NCI-H446 (cell line): ENCODE data around the gene LAX1.
"Not testable (repeated sequence)": the region's sequence is repeated elsewhere in the genome, so short reads cannot be mapped to it uniquely, and the experiment has no call there.

Experiments used
- DNase-seq, 2 experiments: peaks; one replicate each; lab custom pipeline; 2025; lab: John Stamatoyannopoulos, UW

Gene LAX1

DNA sequence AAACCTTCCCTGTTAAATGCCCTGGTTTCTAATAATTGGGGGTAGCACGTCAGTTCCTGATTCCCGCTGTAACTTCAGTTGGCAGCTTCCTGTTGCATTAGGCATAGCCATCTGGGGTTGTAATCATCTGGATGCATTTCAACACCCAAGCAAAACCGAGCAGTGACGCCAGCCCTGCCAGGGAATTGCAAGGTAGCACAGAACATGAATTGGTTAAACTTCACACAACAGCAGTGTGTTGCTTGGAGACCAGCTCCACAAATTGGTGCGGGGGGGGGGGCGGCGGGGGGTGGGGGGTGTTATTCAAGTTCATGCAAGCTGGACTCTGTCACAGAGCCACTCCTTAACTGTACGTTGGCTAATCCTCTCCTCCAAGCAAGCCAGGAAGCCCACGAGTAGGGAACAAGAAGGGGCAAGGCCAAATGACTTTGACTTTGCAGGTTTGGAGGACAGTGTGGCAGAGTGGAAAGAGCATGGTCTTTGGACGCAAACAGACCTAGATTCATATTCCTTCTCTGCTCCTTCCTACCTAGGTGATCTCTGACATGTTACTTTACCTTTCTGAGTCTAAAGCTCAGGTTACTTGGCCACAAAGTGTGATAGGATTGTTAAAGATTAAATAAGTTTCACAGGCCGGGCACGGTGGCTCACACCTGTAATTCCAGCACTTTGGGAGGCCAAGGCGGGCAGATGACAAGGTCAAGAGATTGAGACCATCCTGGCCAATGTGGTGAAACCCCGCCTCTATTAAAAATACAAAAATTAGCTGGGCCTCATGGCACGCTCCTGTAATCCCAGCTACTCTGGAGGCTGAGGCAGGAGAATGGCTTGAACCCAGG is 4.7 kb downstream of the LAX1 start:
- DNase-seq: peak; percentile 96 to 97

DNA sequence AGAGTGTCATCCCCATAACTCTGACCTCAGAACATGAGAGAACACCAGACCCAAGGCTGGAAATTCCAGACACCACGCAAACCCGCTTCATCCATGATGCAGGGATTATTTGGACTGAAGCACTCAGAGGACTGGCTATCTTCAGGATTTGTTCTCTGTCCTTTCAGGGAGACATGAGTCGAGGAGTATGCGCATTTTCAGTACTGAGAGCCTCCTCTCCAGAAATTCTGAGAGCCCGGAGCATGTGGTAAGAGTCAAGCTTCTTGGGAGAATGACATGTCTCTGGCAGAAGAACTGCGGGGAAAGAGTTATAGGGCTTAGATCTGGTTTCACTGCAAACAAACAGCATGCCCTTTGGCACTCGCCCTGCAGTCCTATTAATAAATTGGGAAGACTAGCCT is 6.9 kb downstream of the LAX1 start:
- DNase-seq: peak in 1 of 2 experiments; percentile 36

DNA sequence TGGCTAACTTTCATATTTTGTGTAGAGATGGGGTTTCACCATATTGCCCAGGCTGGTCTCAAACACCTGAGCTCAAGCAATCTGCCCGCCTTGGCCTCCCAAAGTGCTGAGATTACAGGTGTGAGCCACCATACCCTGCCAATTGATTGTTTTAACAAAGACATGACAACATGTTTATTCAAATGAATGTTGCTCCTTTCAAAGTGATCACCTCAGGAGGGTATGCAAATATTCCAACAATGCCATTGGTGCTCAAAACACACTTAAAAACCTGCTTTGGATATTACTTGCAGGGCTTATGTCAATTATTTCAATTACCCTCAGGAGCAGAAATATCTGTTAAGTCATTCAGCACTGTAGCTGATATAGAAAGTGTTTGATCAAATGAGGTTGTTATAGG is 7.9 kb downstream of the LAX1 start:
- no peak for DNase-seq

DNA sequence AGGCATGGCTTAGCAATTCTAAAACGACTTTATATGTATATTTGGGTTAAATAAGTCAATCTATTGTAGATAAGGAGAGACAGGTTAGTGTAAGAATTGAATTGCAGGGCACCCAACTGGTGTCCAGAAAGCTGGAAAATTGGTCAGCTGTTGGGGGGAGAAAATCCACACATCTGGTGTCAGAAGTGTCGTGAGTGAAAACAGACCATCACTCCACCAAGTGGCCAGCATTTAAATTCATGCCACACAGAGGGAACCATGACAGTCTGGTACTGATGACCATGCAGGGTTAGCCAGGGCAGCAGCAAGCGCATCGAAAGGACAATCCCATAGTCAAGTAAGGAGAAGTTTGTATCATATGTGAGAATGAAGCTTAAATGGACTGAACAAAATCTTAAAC is 11.7 kb downstream of the LAX1 start:
- DNase-seq: no peak

DNA sequence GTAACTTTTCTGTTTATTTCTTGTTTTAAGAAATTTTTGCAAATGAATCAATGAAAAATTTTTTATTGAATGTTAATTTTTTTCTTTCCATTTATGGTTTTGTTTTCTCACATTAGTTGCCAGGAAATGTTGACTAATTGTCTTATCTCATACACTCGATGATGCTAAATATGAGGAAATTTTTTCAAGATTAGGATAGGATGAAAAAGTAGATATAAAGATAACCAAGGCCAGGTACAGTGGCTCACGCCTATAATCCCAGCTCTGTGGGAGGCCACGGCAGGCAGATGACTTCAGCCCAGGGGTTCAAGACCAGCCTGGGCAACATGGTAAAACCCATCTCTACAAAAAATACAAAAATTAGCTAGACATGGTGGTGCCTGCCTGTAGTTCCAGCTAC is 12.6 kb downstream of the LAX1 start:
- no peak for DNase-seq

DNA sequence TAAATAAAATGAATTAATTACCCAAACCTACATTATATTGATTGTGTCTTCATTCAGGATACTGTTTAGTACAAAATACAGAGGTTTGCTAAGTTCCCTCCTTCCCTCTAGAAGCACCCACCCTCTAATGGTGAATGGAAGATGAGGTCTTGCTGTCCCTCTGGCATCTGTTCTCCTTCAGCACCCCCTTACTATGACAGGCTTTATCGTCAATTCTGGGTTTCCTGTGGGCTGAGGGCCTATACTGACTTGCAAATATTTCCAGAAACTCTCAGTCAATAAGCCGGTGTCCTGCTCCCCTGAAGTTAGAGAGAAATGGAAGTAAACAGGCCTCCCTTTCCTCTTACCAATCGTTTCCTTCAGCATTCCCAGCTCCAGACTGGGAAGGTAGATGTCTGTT is 13.2 kb downstream of the LAX1 start:
- no peak for DNase-seq

DNA sequence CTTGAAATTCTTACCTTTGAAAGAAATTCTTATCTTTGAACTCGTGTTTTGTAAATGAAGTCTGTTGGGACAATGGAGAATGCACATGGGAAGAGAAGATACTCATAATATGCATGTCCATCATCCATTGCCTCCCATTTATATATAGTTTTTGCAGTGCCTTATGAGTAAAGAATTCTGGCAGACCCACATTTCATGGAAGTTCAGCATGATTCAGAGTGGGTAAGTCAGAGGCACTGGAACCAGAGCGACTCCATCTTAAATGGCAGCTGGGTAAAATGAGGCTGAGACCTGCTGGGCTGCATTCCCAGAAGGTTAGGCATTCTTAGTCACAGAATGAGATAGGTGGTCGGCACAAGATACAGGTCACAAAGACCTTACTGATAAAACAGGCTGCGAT is 13.8 kb downstream of the LAX1 start:
- no peak for DNase-seq

DNA sequence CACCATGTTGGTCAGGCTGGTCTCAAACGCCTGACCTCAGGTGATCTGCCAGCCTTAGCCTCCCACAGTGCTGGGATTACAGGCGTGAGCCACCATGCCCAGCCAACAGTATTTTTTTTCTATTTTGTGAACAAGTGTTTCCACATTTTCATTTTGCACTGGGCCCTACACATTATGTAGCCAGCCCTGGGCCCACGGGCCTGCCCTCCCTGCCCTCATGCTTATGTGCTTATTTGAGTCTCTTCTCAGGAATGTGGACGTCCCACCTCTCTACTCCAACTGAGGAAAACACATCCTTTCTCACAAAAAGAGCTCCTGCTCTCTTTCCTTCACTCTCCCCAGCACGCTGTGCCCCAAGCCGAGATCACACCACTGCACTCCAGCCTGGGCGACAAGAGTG is 17.0 kb downstream of the LAX1 start:
- DNase-seq: no peak

DNA sequence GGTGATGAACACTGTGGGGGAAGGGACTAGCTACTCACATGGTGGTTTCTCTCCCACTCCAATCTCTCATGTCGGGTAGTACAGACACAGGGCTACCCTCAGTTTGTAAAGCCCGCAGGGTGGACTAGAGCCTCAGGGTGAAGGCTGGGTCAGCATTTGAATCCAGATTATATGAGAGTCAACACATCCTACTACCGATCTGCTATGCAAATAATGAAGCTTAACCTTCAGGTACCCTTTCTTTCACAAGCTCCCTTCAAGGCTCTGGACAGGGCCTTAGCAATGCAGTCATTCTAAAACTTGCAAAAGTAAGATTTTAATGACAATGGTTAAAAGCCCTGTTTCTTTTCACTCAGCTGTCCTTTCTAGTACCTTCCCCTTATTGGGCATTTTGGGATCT is 25.0 kb downstream of the LAX1 start:
- no peak for DNase-seq

DNA sequence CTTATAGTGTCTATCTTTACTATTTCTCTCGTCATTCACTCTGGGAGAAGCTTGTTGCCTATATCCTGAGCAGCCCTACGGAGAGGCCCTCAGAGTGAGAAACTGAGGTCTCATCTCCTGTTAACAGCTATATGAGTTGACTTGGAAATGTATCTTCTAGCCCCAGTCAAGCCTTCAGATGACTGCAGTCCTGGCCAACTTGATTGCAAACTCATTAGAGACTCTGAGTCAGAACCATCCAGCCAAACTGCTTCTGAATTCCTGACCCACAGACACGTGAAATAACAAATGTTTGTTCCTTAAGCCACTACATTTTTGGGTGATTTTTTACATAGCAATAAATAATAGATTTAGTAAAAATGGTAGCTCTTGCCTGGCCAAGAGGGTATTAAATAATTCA is 26.5 kb downstream of the LAX1 start:
- DNase-seq: no peak

DNA sequence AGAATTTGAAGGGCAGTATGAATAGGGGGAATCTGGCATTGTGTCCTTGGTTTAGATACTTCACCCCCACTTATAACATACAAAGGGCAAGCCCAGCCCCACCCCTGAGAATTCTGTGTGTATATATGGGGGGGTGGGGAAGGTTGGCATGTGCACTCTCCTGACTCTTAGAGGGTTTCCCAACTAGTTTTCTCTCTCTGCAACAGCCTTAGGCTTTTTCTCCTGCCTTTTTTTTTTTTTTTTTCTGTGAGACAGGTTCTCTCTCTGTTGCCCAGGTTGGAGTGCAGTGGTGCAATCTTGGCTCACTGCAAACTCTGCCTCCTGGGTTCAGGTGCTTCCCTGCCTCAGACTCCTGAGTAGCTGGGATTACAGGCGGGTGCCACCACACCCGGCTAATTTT is 27.5 kb downstream of the LAX1 start:
- DNase-seq: no peak

DNA sequence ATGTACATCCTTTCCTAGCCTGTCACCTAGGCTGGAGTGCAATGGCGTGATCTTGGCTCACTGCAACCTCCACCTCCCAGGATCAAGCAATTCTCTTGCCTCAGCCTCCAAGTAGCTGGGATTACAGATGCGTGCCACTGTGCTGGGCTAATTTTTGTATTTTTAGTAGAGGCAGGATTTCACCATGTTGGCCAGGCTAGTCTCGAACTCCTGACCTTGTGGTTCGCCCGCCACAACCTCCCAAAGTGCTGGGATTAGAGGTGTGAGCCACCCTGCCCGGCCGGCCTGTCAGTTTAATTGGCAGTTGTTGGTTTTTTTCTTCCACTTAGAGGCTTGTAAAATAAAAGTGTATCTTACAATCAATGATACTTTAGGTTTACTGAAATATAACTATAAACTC is 28.6 kb downstream of the LAX1 start:
- not testable (repeated sequence) for DNase-seq

DNA sequence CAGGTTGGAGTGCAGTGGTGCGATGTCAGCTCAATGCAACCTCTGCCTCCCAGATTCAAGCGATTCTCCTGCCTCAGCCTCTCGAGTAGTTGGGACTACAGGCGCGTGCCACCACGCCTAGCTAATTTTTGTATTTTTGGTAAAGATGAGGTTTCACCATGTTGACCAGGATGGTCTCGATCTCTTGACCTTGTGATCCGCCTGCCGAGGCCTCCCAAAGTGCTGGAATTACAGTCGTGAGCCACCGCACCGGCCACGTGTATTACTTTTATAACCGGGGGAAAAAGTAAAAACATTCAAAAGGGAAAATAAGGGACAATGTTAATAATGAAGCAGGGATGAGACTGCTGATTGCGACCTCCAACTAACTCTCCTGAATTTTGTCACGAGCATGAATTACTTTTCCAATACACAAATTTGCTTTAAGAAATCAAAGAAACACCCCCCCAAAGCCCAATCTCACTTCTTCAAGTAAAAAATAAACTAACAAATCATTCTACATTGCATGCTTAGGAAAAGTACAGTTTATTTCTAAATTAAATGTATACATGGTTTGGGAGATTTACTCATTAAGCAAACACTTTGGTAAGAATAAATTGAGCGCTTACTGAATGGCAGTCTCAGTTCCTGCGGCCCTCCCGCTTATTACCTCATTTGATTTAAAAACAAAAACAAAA is 29.9 kb downstream of the LAX1 start:
- DNase-seq: no peak

DNA sequence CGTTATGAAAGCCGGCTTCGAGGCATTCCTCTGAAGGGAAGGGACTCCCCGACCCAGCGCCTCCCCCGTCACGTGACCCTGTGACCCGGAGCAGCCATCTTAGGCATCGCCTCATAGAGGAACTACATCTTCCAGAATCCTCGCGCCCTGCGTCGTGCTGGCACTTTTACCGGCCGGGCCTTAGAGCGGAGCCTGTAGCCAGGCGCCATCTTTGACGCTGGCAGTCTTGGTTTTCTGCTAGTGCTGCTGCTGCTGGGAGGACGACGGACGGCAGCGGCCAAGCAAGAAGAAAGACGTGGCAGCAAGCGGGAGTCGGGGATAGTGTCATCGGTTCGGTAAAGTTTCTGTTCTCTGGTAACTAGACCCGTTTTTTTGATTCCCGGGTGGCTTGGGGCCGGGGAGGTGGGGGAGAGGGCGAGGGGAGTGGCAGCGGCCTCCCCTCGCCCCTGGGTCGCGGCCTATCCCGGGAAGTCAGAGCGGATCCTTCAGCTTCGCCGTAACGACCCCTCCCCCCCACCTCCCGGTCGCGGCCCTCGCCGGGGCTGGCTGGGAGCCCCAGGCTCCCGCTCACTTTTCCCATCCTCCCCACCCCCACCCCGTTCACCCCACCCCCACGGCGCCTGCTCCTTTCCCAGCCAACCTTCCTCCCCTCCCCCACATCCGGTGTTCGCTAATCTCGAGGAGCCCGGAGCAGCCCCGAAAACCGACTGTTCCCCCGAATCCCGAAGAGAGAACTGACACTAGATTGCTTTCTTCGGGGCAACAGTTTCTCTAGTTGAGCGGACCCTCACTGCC is 30.7 kb downstream of the LAX1 start, which contains the start of the genes ZBED6 and ZC3H11A:
TSS of gene ZBED6 (plus strand) at position 183 of the 795 bp plus-strand sequence. CDS start 1,900 bp downstream, outside the sequence.
TSS of gene ZC3H11A (plus strand) at position 183 of the 795 bp plus-strand sequence. CDS start 21,448 bp downstream, outside the sequence.
- DNase-seq: peak; percentile 98 to 99

DNA sequence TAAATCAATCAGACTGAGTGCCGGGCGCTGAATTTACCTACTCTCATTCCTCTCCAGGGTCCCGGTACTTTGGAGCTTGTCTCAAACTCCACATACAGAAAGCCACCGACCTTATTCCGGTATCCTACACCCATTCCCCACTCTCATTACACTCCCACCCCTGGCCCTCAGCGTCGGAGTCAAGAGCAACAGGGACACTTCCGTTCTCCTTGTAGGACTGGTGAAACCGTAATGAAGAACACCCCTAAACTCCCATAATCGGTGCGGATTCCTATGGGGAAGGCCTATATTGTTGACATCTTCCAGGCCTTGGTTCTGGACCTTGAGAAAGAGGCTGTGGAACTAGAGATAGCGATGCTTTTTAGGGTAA is 31.2 kb downstream of the LAX1 start:
- DNase-seq: peak in 1 of 2 experiments; percentile 31

DNA sequence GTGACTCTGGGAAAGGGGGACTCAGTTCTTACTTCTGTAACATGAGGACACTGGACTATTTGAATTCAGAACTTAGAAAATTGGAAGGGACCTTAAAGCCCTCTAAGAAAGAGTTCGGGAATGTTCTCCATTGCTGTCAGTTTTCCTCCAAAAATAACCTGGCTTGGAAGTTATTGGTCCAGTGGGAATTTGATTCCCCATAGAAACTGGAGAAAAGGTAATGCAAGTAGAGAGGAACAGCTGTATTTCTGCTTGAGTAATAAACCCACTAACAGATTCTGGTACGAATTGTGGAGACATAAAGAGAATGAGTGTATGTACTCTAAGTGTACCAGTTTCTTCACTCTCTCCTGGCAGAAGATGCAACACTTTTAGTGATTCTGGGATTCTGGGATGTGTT is 32.2 kb downstream of the LAX1 start:
- no peak for DNase-seq

DNA sequence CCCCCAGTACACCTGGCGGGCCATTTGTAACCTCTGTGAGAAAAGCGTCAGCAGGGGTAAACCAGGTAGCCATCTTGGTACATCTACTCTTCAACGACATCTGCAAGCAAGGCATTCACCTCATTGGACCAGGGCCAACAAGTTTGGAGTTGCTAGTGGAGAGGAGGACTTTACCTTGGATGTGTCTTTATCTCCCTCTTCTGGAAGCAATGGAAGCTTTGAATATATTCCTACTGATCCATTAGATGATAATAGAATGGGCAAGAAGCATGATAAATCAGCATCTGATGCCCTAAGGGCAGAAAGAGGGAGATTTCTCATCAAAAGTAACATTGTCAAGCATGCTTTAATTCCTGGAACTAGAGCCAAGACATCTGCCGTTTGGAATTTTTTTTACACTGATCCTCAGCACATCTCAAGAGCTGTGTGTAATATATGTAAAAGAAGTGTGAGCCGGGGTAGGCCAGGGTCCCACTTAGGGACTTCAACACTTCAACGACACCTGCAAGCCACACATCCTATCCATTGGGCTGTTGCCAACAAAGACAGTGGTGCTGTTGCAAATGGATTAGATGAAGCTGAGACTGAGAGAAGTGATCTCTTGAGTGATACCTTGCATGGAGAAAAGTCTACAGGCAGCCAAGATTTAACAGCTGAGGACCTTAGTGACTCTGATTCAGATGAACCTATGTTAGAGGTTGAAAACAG is 33.1 kb downstream of the LAX1 start:
- DNase-seq: peak in 1 of 2 experiments; percentile 61

DNA sequence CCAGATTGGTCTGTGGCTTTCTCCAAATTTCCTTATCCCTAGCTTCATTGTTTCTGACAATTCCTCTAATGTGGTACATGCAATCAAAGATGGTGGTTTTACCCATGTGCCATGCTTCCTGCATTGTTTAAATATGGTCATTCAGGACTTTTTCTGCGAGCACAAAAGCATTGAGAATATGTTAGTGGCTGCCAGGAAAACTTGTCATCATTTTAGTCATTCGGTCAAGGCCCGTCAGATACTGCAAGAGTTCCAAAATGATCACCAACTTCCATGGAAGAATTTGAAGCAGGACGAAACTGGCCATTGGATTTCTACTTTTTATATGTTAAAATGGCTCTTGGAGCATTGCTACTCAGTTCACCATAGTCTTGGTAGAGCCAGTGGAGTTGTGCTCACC is 34.2 kb downstream of the LAX1 start:
- no peak for DNase-seq

DNA sequence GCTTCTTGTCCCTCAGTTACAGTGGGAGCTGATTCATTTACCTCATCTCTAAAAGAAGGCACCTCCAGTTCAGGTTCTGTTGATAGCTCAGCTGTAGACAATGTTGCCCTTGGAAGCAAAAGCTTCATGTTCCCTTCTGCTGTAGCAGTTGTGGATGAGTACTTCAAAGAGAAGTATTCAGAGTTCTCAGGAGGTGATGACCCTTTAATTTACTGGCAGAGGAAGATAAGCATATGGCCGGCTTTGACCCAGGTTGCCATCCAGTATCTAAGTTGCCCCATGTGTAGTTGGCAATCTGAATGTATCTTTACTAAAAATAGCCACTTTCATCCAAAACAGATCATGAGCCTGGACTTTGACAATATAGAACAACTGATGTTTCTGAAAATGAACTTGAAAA is 35.0 kb downstream of the LAX1 start:
- no peak for DNase-seq

DNA sequence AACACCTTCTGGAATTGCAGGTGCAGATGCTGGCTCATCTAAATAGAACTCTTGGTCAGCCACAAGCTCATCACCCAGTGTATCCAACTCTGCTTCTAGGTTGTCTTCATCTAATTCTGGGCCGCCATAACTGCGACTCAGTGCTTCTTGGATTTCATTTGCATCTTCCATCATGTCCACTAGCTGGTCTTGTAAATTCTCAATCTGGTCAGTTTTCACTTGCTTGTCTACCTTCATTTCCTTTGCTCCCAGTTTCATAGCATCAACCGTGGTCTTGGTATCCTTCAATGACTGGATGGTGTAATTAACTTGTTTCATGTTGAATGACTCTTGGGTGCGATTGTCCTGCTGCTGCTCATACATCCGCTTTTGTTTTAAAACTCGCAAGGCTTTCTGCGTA is 40.7 kb downstream of the LAX1 start:
- no peak for DNase-seq

DNA sequence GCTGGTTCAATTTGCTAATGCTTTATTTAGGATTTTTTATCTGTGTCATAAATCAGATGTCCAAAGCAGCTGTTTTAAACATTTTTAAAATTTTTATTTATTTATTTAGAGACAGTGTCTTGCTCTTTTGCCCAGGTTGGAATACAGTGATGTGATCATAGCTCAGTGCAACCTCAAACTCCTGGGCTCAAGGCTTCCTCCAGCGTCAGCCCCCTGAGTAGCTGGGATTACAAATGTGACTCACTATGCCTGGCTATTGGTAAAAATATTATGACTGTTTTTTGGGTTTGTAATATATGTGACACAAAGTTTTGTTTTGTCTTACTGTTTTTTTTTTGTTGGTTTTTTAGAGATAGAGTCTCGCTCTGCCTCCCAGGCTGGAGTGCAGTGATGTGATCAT is 42.2 kb downstream of the LAX1 start:
- DNase-seq: no peak
